Measurements from ENCODE around the gene NAGS. TPM values are rescaled to one million over a fixed set of nuclear protein-coding genes. Genes with fewer than 3 reads are reported as not detected.

NAGS gene
- total and polyA plus RNA-seq, 2 experiments from 2014 or later, result 4.2 to 7.2 TPM

- TF ChIP-seq, protein P1, sequence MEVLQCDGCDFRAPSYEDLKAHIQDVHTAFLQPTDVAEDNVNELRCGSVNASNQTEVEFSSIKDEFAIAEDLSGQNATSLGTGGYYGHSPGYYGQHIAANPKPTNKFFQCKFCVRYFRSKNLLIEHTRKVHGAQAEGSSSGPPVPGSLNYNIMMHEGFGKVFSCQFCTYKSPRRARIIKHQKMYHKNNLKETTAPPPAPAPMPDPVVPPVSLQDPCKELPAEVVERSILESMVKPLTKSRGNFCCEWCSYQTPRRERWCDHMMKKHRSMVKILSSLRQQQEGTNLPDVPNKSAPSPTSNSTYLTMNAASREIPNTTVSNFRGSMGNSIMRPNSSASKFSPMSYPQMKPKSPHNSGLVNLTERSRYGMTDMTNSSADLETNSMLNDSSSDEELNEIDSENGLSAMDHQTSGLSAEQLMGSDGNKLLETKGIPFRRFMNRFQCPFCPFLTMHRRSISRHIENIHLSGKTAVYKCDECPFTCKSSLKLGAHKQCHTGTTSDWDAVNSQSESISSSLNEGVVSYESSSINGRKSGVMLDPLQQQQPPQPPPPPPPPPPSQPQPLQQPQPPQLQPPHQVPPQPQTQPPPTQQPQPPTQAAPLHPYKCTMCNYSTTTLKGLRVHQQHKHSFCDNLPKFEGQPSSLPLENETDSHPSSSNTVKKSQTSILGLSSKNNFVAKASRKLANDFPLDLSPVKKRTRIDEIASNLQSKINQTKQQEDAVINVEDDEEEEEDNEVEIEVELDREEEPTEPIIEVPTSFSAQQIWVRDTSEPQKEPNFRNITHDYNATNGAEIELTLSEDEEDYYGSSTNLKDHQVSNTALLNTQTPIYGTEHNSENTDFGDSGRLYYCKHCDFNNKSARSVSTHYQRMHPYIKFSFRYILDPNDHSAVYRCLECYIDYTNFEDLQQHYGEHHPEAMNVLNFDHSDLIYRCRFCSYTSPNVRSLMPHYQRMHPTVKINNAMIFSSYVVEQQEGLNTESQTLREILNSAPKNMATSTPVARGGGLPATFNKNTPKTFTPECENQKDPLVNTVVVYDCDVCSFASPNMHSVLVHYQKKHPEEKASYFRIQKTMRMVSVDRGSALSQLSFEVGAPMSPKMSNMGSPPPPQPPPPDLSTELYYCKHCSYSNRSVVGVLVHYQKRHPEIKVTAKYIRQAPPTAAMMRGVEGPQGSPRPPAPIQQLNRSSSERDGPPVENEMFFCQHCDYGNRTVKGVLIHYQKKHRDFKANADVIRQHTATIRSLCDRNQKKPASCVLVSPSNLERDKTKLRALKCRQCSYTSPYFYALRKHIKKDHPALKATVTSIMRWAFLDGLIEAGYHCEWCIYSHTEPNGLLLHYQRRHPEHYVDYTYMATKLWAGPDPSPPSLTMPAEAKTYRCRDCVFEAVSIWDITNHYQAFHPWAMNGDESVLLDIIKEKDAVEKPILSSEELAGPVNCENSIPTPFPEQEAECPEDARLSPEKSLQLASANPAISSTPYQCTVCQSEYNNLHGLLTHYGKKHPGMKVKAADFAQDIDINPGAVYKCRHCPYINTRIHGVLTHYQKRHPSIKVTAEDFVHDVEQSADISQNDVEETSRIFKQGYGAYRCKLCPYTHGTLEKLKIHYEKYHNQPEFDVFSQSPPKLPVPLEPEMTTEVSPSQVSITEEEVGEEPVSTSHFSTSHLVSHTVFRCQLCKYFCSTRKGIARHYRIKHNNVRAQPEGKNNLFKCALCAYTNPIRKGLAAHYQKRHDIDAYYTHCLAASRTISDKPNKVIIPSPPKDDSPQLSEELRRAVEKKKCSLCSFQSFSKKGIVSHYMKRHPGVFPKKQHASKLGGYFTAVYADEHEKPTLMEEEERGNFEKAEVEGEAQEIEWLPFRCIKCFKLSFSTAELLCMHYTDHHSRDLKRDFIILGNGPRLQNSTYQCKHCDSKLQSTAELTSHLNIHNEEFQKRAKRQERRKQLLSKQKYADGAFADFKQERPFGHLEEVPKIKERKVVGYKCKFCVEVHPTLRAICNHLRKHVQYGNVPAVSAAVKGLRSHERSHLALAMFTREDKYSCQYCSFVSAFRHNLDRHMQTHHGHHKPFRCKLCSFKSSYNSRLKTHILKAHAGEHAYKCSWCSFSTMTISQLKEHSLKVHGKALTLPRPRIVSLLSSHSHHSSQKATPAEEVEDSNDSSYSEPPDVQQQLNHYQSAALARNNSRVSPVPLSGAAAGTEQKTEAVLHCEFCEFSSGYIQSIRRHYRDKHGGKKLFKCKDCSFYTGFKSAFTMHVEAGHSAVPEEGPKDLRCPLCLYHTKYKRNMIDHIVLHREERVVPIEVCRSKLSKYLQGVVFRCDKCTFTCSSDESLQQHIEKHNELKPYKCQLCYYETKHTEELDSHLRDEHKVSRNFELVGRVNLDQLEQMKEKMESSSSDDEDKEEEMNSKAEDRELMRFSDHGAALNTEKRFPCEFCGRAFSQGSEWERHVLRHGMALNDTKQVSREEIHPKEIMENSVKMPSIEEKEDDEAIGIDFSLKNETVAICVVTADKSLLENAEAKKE (CRISPR knock-in tag; IDR thresholded peaks at IDR 0.05), result no peak
- TF ChIP-seq ETS1 (IDR thresholded peaks at IDR 0.05) (no peak), JUNB (IDR thresholded peaks at IDR 0.05; ENCODE audit: unreplicated experiment) (no peak), CREB1 (CRISPR knock-in tag; IDR thresholded peaks at IDR 0.05; ENCODE audit: low read depth) (no peak)
Measured at GRCh38 chr17:43987131-43988021, 17.0 kb upstream of the NAGS start (continued).

DNA sequence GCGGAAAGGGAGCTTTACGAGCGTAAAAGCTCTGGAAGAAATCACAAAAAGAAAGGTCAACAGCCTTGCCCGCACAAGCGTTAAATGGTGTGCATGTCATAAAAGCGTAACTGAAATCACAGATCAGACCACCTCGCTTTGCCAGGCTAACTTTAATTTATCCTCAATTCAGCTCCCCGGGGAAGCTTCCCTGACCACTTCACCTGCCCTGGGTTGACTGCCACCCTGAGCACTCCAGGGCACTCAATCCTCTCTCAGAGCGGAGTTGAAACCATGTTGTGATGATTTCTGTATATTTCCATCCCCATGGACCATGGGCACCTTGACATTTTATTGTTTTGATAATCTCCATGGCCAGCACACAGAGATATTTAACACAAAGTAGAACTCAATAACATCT is 16.1 kb upstream of the NAGS start:
- Mint-ChIP-seq H3K36me3 (ENCODE audit: low read depth) (no peaks in the 10 kb centered on the region), H3K4me3 (no peak overlapping the region), H3K27me3 (ENCODE audit: insufficient read depth, low read depth, poor library complexity) (peaks cover 8% of the 10 kb centered on the region), H3K9me3 (no peaks in the 10 kb centered on the region), H3K27ac (no peak overlapping the region), H3K4me1 (peaks cover 12% of the 10 kb centered on the region; the same call in 2 of the 3 replicates)
- Histone ChIP-seq H3K36me3 (ENCODE audit: insufficient read depth) (no peaks in the 10 kb centered on the region), H4K20me1 (replicated peaks; ENCODE audit: insufficient read depth) (no peaks in the 10 kb centered on the region), H3K27ac (ENCODE audit: low read depth) (no peak overlapping the region), H3K4me3 (no peak overlapping the region), H3F3A (replicated peaks; ENCODE audit: low read depth) (0 out of 2 replicates have a peak, but pooled peaks cover 3% of the 10 kb centered on the region), H2AFZ (no peak overlapping the region), H3K27me3 (ENCODE audit: insufficient read depth) (peaks cover 20% of the 10 kb centered on the region; the same call in 1 of the 2 replicates), H3K4me2 (no peak overlapping the region), H3K4me1 (ENCODE audit: insufficient read depth) (peaks cover 8% of the 10 kb centered on the region; the same call in 1 of the 2 replicates), H3K79me2 (replicated peaks; ENCODE audit: insufficient read depth) (no peaks in the 10 kb centered on the region), H3K9me2 (ENCODE audit: insufficient read depth) (no peaks in the 10 kb centered on the region)
- ATAC-seq (no peak), DNase-seq (ENCODE audit: low spot score) (no peak)
- TF ChIP-seq ZNF114 (CRISPR knock-in tag; IDR thresholded peaks at IDR 0.05), result no peak
- TF ChIP-seq REST (IDR thresholded peaks at IDR 0.05; ENCODE audit: unreplicated experiment), result no peak
- no peak for TF ChIP-seq STAT1 (IDR thresholded peaks at IDR 0.05; ENCODE audit: unreplicated experiment)
